HG03469 (cell line): Measurements from ENCODE around the gene ATPAF2.

ENCODE experiments used
- ATAC-seq: cut with Tn5 transposase; IDR thresholded peaks from one replicate; pipeline ENCODE4 v1.9.1; 2021; ENCODE audit warnings: mild to moderate bottlenecking, moderate library complexity, moderate number of reproducible peaks; ENCODE audit not compliant: unreplicated experiment

The ATPAF2 gene

GRCh38 chr17:17987901-17988300 is 51.1 kb downstream of the ATPAF2 start:
- ATAC-seq, result no peak

DNA sequence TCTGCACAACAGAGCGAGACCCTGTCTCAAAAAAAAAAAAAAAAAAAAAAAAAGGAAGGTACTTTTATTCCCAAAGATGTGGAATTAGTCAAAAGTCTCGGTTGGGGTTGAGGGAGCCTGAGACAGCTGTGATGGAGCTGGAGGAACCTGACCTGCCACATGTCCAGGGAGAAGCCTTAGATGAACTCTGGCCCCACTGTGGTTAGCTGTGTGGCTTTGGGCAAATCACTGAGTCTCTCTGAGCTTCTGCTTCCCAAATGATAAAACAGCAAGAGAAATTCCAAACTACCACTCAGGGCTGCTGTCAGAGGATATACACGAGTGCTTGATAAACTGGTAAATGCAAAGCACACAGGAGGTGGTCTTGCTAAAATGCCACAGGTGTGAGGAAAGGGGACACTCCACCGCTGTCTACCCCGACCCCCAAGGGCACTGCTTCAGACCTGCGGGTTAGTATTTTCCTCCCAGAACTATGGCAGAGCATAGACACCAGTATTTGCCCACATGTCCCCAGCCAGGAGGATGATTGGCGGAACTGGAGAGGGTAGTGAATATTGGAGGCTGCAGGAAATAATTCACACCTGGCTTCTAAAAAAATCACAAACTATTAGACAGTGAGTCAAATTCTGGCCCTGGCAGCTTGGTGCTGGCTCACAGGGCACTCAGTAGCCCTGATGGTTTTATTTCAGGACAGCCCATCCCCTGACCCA is 51.6 kb downstream of the ATPAF2 start:
- ATAC-seq, result no peak

GRCh38 chr17:17985555-17985954 is 53.4 kb downstream of the ATPAF2 start:
- no peak for ATAC-seq

DNA sequence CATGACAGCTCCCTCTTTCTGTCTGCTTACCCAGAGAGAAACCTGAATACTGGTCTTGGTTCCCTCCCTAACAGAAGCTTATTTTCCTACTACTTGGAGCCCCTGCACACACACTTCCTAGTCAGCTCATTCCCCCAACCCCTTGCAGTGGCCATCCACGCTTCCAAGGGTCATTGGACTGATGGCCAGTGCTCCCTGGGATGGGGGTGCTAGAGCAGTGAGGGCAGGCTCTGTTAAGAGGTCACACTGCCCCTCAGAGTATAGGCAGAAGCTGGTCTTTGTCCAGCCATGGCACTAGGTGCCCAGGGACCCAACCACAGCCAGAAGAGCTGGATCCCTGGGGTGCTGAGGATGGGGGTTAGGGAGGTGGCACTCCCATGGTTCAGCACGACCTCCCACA is 53.8 kb downstream of the ATPAF2 start:
- no peak for ATAC-seq

DNA sequence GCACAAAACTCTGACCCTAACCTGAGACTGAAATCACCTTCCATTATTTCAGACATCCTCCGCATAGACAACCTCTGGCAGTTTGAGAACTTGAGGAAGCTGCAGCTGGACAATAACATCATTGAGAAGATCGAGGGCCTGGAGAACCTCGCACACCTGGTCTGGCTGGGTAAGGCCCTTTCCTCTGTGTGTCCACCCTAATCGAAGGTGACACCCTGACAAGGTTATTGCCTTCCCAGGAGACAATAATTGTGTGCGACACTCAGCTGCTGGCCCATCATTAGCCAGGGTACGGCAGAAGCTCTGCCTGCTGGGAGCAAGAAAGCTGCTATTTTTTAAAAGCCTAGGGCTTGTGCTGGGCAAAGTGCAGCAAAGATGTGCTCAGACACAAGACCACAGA is 55.2 kb downstream of the ATPAF2 start:
- no peak for ATAC-seq

DNA sequence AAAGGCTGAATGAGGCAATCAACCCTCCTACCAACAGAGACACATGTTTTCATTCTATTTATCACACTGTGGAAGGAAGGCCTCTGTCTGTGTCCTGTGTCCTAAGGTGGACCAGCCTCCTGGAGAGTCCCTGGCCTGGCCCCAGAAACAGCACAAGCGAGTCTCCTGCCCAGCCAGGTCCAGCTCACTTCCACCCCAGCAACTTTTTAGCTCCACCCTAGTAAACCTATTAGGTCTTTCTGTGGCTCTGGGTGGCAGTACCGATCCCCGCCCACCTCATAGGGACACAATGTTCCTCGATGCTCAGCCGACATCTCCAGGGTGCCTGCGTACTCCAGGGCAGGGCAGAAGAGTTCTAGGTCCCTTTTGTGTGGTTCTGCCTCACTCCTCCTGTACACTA is 55.6 kb downstream of the ATPAF2 start:
- no peak for ATAC-seq

- ATAC-seq, result no peak
These were observed 56.2 kb downstream of the ATPAF2 start for GRCh38 chr17:17982801-17983200.

DNA sequence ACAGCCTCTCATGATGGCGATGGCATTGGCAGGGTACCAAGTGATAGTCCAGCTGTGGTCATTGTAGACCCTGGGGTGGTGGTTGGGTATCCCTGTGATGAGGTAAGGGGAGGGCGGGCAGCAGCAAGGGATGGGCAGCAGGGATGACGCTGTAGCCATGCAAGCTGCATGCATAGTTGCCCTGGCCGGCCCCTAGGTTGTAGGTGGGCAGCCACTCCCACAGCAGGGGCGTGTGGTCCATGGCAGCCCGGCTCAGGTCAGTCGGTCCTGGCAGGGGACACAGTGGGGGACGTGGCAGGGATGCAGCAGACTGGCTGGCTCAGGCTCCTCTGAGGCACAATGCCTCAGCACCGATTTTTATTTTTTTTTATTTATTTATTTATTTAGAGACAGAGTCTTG is 57.6 kb downstream of the ATPAF2 start:
- ATAC-seq, result no peak

GRCh38 chr17:17979778-17980177 is 59.2 kb downstream of the ATPAF2 start:
- ATAC-seq, result no peak

DNA sequence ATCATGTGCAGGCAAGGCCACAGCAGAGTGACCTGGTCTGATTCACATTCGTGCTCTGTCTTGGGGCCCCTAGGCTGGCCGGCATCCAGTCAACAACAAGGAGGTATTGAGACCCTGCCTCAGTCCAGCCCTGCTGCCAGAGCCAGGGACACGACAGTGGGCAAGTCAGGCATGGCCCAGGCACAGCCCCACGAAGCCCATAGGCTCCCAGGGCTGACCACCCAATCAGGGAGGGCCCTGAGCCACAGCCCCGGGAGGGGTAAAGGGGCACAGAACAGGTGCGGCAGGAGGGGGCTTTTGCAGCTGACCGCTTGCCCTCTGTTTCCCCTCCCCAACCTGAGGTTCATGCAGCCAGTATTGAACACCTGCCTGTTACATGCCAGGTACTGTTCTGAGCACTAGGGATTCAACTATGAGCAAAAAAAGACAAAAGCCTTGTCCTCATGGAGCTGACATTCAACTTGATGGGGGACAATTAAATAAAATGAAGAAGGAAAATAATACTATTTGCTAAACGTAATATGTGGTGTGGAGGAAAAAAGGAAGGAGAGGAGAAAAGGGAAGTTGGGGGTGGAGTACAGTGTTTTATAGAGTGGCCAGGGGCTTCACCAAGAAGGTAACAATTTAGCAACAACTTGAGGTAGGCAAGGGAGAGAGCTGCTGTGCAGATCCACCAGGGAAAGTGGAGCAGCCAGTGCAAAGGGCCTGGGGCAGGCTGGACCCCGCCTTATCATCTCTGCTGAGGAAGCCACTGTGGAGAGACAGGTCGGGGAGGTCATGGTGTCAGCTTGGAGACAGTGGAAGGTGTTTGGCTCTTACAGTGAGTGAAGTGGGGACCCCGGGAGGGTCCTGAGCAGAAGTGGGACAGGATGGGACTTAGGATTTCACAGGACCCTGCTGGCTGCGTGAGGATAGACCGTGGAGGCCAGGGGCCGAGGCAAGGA is 60.2 kb downstream of the ATPAF2 start:
- no peak for ATAC-seq

DNA sequence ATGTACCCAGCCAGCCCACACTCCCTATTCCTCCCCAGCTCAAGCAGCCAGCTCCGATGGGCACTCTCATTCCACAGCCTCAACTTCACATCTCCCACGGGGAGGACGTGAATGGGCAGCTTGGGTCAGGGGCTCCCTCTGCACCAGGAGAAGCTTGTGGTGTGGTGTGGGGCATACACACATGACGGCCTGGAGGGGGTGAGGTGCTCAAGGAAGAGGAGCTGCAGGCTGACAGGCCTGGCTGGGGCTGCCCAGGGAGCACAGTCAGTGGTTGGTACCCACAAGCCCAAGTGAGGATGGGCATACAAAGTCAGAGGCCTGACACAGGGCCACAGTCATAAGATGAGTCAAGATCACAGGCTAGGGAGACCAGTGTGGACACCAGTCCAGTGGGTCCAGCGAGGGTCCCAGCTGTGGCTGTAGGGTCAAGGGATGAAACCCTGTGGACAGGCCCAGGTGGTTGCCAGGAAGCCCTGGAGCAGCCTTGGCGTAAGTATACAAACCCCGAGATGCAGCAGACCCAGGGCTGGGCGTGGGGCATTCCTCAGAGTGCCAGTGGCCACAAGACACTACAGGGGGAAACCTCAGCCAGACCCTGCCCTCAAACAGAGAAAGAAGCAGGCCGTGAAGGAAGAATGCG is 61.9 kb downstream of the ATPAF2 start:
- no peak for ATAC-seq

GRCh38 chr17:17975436-17975835 is 63.5 kb downstream of the ATPAF2 start:
- no peak for ATAC-seq

- no peak for ATAC-seq
These were observed 66.1 kb downstream of the ATPAF2 start for GRCh38 chr17:17972952-17973254.

DNA sequence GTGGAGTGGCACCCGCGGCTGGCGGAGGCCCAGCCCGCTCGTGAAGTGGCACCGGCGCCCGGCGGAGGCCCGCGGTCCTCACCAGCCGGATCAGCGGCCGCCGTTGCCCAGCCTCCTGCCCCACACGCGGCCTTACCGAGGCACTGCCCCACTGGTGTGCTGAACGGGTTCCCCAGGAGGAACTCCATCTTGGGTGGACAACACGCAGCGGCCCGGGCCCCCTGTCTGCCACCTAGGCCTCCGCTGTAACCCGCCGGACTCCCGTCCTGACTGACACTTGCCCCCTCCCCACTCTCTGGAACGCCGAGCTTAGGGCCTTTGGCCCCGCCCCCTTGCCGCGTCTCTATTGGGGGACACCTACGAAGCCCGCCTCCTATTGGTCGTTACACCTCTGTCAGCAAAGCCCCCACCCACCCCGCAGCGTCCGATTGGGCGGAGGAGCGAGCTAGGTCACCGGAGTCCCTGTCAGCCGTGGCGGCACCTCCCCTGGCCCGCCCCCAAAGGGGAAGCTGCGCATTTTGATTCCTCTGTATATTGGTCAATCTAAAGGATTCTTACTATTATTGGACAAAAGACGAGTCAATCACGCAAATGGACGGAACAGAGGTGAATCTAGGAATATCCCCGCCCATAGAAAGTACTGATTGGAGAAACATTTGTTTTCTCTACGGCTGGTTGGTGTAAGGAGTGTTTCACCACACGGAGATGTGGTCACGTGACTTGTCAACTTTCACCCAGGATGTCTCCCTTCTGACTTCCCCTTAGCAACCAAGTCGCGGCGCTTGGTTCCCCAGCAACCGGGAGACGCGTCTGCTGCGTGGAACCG is 66.6 kb downstream of the ATPAF2 start, which contains the start of the genes DRC3 and TOM1L2:
TSS of gene DRC3 (plus strand) at position 737 of the 826 bp plus-strand sequence. CDS start 4,737 bp downstream, outside the sequence.
TSS of gene TOM1L2 (minus strand) at position 275 of the 826 bp plus-strand sequence. CDS start at position 188, 87 bp downstream.
- ATAC-seq, result peak; percentile 79

- no peak for ATAC-seq
These were observed 67.4 kb downstream of the ATPAF2 start for GRCh38 chr17:17971431-17972125.

GRCh38 chr17:17970699-17971430 is 68.1 kb downstream of the ATPAF2 start:
- ATAC-seq, result no peak
